HEK293 (cell line): Measurements from ENCODE around the gene TAF15.

ENCODE experiments used
- GLIS1 ChIP-seq: fragments of 450-650 bp; formaldehyde crosslinking; IDR thresholded peaks from 2 replicates; pipeline ENCODE4 v1.5.1; 2016; ENCODE audit warnings: missing biosample characterization, missing genetic modification characterization
- HOXA7 ChIP-seq: sonication (generic); formaldehyde crosslinking; IDR thresholded peaks from 2 replicates; pipeline ENCODE4 v1.8.1; 2022; ENCODE audit warnings: missing genetic modification reagents, borderline replicate concordance
- KLF1 ChIP-seq: fragments of 450-650 bp; formaldehyde crosslinking; IDR thresholded peaks from 2 replicates; pipeline ENCODE4 v1.5.1; 2016; ENCODE audit warnings: missing biosample characterization, missing genetic modification characterization
- KLF16 ChIP-seq: fragments of 450-650 bp; formaldehyde crosslinking; IDR thresholded peaks from 2 replicates; pipeline ENCODE4 v1.5.1; 2017; ENCODE audit warnings: missing biosample characterization, missing genetic modification characterization
- KLF17 ChIP-seq: fragments of 450-650 bp; formaldehyde crosslinking; IDR thresholded peaks from 2 replicates; pipeline ENCODE4 v1.5.1; 2016; ENCODE audit warnings: missing biosample characterization, missing genetic modification characterization
- KLF9 ChIP-seq: fragments of 450-650 bp; formaldehyde crosslinking; IDR thresholded peaks from 2 replicates; pipeline ENCODE4 v1.5.1; 2016; ENCODE audit warnings: missing biosample characterization, missing genetic modification characterization, low read depth
- REST ChIP-seq: fragments of 450-650 bp; formaldehyde crosslinking; IDR thresholded peaks from 2 replicates; pipeline ENCODE4 v1.5.1; 2016; ENCODE audit warnings: missing biosample characterization, missing genetic modification characterization
- SALL2 ChIP-seq: fragments of 450-650 bp; formaldehyde crosslinking; IDR thresholded peaks from 2 replicates; pipeline ENCODE4 v1.5.0; 2017; ENCODE audit warnings: missing biosample characterization, mild to moderate bottlenecking, missing genetic modification characterization, borderline replicate concordance
- WT1 ChIP-seq: fragments of 450-650 bp; formaldehyde crosslinking; IDR thresholded peaks from 2 replicates; pipeline ENCODE4 v1.5.1; 2016; ENCODE audit warnings: missing biosample characterization, missing genetic modification characterization
- ZBTB21 ChIP-seq: fragments of 450-650 bp; formaldehyde crosslinking; IDR thresholded peaks from 2 replicates; pipeline ENCODE4 v1.5.1; 2017; ENCODE audit warnings: missing biosample characterization, missing genetic modification characterization
- ZIC2 ChIP-seq: fragments of 450-650 bp; formaldehyde crosslinking; IDR thresholded peaks from 2 replicates; pipeline ENCODE4 v1.5.1; 2016; ENCODE audit warnings: missing biosample characterization, missing genetic modification characterization
- ZNF114 ChIP-seq: fragments of 450-650 bp; formaldehyde crosslinking; IDR thresholded peaks from 2 replicates; pipeline ENCODE4 v1.5.0; 2017; ENCODE audit warnings: missing biosample characterization, missing genetic modification characterization
- ZNF132 ChIP-seq: fragments of 450-650 bp; formaldehyde crosslinking; IDR thresholded peaks from 2 replicates; pipeline ENCODE4 v1.5.1; 2017; ENCODE audit warnings: missing biosample characterization, missing genetic modification characterization, borderline replicate concordance
- ZNF239 ChIP-seq: fragments of 450-650 bp; formaldehyde crosslinking; IDR thresholded peaks from 2 replicates; pipeline ENCODE4 v1.5.1; 2016; ENCODE audit warnings: missing biosample characterization, missing genetic modification characterization
- ZNF335 ChIP-seq: fragments of 450-650 bp; formaldehyde crosslinking; conservative IDR thresholded peaks from 2 replicates; pipeline ENCODE4 v1.5.1; 2016; ENCODE audit warnings: missing biosample characterization, missing genetic modification characterization
- ZNF416 ChIP-seq: fragments of 450-650 bp; formaldehyde crosslinking; IDR thresholded peaks from 2 replicates; pipeline ENCODE4 v1.5.1; 2016; ENCODE audit warnings: missing biosample characterization, missing genetic modification characterization
- ZNF423 ChIP-seq: fragments of 450-650 bp; formaldehyde crosslinking; IDR thresholded peaks from 2 replicates; pipeline ENCODE4 v1.5.1; 2016; ENCODE audit warnings: missing biosample characterization, missing genetic modification characterization
- ZNF510 ChIP-seq: fragments of 450-650 bp; formaldehyde crosslinking; IDR thresholded peaks from 2 replicates; pipeline ENCODE4 v1.5.1; 2018; ENCODE audit warnings: mild to moderate bottlenecking, missing genetic modification characterization, missing biosample characterization; ENCODE audit not compliant: insufficient replicate concordance
- ZNF571 ChIP-seq: fragments of 450-650 bp; formaldehyde crosslinking; IDR thresholded peaks from 2 replicates; pipeline ENCODE4 v1.5.0; 2017; ENCODE audit warnings: missing biosample characterization, missing genetic modification characterization
- ZNF624 ChIP-seq: fragments of 450-650 bp; formaldehyde crosslinking; IDR thresholded peaks from 2 replicates; pipeline ENCODE4 v1.5.1; 2017; ENCODE audit warnings: missing biosample characterization, missing genetic modification characterization
- ZNF626 ChIP-seq: fragments of 450-650 bp; sonication (Bioruptor Pico); formaldehyde crosslinking; IDR thresholded peaks from 2 replicates; pipeline ENCODE4 v1.5.1; 2018; ENCODE audit warnings: missing biosample characterization, missing genetic modification characterization, inconsistent platforms
- ZNF629 ChIP-seq: fragments of 450-650 bp; formaldehyde crosslinking; IDR thresholded peaks from 2 replicates; pipeline ENCODE4 v1.5.1; 2017; ENCODE audit warnings: missing biosample characterization, missing genetic modification characterization
- ZNF776 ChIP-seq: fragments of 450-650 bp; formaldehyde crosslinking; IDR thresholded peaks from 2 replicates; pipeline ENCODE4 v1.5.0; 2017; ENCODE audit warnings: missing biosample characterization, missing genetic modification characterization, borderline replicate concordance
- ZNF837 ChIP-seq: fragments of 450-650 bp; formaldehyde crosslinking; IDR thresholded peaks from 2 replicates; pipeline ENCODE4 v1.5.1; 2016; ENCODE audit warnings: missing biosample characterization, missing genetic modification characterization
- ZSCAN16 ChIP-seq: fragments of 450-650 bp; formaldehyde crosslinking; IDR thresholded peaks from 2 replicates; pipeline ENCODE4 v1.5.1; 2016; ENCODE audit warnings: missing biosample characterization, missing genetic modification characterization
- ZSCAN30 ChIP-seq: fragments of 450-650 bp; IDR thresholded peaks from 2 replicates; pipeline ENCODE4 v1.5.1; 2018; ENCODE audit warnings: missing biosample characterization, mild to moderate bottlenecking, missing genetic modification characterization, moderate library complexity
- TF ChIP-seq, protein P1 (sequence below): fragments of 450-650 bp; formaldehyde crosslinking; IDR thresholded peaks from 2 replicates; pipeline ENCODE4 v1.5.1; 2017; ENCODE audit warnings: missing biosample characterization, missing genetic modification characterization
- TF ChIP-seq, protein P2 (sequence below): fragments of 450-650 bp; formaldehyde crosslinking; IDR thresholded peaks from 2 replicates; pipeline ENCODE4 v1.5.1; 2016; ENCODE audit warnings: missing biosample characterization, missing genetic modification characterization, low read depth
- TF ChIP-seq, protein P3 (sequence below): fragments of 450-650 bp; formaldehyde crosslinking; IDR thresholded peaks from 2 replicates; pipeline ENCODE4 v1.5.0; 2017; ENCODE audit warnings: missing biosample characterization, missing genetic modification characterization, borderline replicate concordance

The TAF15 gene

GRCh38 chr17:35795007-35795870 is 14.0 kb upstream of the TAF15 start, which contains the start of gene MMP28 (continued):
- TF ChIP-seq KLF1 (tag by site-specific recombination) (peak; percentile 56; the same call in 1 of the 2 replicates), ZNF239 (no peak), ZNF114 (tag by site-specific recombination) (no peak), ZNF629 (tag by site-specific recombination) (no peak), ZNF624 (tag by site-specific recombination) (no peak), ZNF837 (tag by site-specific recombination) (no peak), ZIC2 (tag by site-specific recombination) (peak; percentile 82), ZSCAN16 (tag by site-specific recombination) (no peak), ZNF423 (no peak; the same call in 1 of the 2 replicates), ZSCAN30 (peak; percentile 62; the same call in 1 of the 2 replicates), KLF17 (no peak), ZNF335 (tag by site-specific recombination) (peak; percentile 44), ZNF626 (tag by site-specific recombination) (no peak), WT1 (tag by site-specific recombination) (no peak), ZBTB21 (tag by site-specific recombination) (no peak), REST (tag by site-specific recombination) (no peak), GLIS1 (tag by site-specific recombination) (peak; percentile 92), ZNF132 (no peak), HOXA7 (no peak), ZNF776 (tag by site-specific recombination) (no peak), ZNF416 (tag by site-specific recombination) (no peak), SALL2 (tag by site-specific recombination) (no peak), KLF9 (peak; percentile 86), ZNF571 (tag by site-specific recombination) (no peak), KLF16 (tag by site-specific recombination) (no peak; the same call in 1 of the 2 replicates), ZNF510 (tag by site-specific recombination) (no peak)
- TF ChIP-seq, protein P1, sequence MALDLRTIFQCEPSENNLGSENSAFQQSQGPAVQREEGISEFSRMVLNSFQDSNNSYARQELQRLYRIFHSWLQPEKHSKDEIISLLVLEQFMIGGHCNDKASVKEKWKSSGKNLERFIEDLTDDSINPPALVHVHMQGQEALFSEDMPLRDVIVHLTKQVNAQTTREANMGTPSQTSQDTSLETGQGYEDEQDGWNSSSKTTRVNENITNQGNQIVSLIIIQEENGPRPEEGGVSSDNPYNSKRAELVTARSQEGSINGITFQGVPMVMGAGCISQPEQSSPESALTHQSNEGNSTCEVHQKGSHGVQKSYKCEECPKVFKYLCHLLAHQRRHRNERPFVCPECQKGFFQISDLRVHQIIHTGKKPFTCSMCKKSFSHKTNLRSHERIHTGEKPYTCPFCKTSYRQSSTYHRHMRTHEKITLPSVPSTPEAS (tag by site-specific recombination) = no peak
- TF ChIP-seq, protein P2, sequence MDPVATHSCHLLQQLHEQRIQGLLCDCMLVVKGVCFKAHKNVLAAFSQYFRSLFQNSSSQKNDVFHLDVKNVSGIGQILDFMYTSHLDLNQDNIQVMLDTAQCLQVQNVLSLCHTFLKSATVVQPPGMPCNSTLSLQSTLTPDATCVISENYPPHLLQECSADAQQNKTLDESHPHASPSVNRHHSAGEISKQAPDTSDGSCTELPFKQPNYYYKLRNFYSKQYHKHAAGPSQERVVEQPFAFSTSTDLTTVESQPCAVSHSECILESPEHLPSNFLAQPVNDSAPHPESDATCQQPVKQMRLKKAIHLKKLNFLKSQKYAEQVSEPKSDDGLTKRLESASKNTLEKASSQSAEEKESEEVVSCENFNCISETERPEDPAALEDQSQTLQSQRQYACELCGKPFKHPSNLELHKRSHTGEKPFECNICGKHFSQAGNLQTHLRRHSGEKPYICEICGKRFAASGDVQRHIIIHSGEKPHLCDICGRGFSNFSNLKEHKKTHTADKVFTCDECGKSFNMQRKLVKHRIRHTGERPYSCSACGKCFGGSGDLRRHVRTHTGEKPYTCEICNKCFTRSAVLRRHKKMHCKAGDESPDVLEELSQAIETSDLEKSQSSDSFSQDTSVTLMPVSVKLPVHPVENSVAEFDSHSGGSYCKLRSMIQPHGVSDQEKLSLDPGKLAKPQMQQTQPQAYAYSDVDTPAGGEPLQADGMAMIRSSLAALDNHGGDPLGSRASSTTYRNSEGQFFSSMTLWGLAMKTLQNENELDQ (tag by site-specific recombination) = no peak
- TF ChIP-seq, protein P3, sequence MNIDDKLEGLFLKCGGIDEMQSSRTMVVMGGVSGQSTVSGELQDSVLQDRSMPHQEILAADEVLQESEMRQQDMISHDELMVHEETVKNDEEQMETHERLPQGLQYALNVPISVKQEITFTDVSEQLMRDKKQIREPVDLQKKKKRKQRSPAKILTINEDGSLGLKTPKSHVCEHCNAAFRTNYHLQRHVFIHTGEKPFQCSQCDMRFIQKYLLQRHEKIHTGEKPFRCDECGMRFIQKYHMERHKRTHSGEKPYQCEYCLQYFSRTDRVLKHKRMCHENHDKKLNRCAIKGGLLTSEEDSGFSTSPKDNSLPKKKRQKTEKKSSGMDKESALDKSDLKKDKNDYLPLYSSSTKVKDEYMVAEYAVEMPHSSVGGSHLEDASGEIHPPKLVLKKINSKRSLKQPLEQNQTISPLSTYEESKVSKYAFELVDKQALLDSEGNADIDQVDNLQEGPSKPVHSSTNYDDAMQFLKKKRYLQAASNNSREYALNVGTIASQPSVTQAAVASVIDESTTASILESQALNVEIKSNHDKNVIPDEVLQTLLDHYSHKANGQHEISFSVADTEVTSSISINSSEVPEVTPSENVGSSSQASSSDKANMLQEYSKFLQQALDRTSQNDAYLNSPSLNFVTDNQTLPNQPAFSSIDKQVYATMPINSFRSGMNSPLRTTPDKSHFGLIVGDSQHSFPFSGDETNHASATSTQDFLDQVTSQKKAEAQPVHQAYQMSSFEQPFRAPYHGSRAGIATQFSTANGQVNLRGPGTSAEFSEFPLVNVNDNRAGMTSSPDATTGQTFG = no peak
